GM23338 (cell line): ENCODE data around the gene UPK3B. TPM values are rescaled to one million over a fixed set of nuclear protein-coding genes. Genes with fewer than 3 reads are reported as not detected.
"Not testable (repeated sequence)": the region's sequence is repeated elsewhere in the genome, so short reads cannot be mapped to it uniquely, and the experiment has no call there.

Experiments used
- ATAC-seq: fragments of 200-7000 bp; cut with Tn5 transposase; 3 replicates; pipeline ENCODE4 v1.9.1; 2020
- DNase-seq: peaks from one replicate; pipeline ENCODE4 v3.0.0-alpha.2; 2015; ENCODE audit warnings: low spot score
- H2AFZ ChIP-seq: fragments of 200-600 bp; sonication (generic); 2 replicates; pipeline ENCODE4 v1.8.0; 2016; ENCODE audit warnings: antibody characterized with exemption, mild to moderate bottlenecking, moderate library complexity
- H3F3A ChIP-seq: fragments of 200-600 bp; sonication (generic); replicated peaks from 2 replicates; pipeline ENCODE4 v1.8.0; 2017; ENCODE audit warnings: antibody characterized with exemption, mixed run types, low read depth
- H3K27ac ChIP-seq: fragments of 200-600 bp; sonication (generic); 2 replicates; pipeline ENCODE4 v1.6.1; 2016; ENCODE audit warnings: low read depth
- H3K27me3 ChIP-seq: fragments of 200-600 bp; sonication (generic); 2 replicates; pipeline ENCODE4 v1.8.0; 2016; ENCODE audit warnings: mild to moderate bottlenecking, mixed run types, moderate library complexity; ENCODE audit not compliant: insufficient read depth
- H3K36me3 ChIP-seq: fragments of 200-600 bp; sonication (generic); 2 replicates; pipeline ENCODE4 v1.8.0; 2016; ENCODE audit warnings: mild to moderate bottlenecking; ENCODE audit not compliant: insufficient read depth
- H3K4me1 ChIP-seq: fragments of 200-600 bp; sonication (generic); 2 replicates; pipeline ENCODE4 v1.8.0; 2016; ENCODE audit warnings: mild to moderate bottlenecking, moderate library complexity; ENCODE audit not compliant: insufficient read depth
- H3K4me2 ChIP-seq: fragments of 200-600 bp; sonication (generic); 2 replicates; pipeline ENCODE4 v1.7.1; 2017; ENCODE audit warnings: mixed run types
- H3K4me3 ChIP-seq: fragments of 200-600 bp; sonication (generic); 2 replicates; pipeline ENCODE4 v1.6.1; 2016; ENCODE audit warnings: mixed run types
- H3K79me2 ChIP-seq: fragments of 200-600 bp; sonication (generic); replicated peaks from 2 replicates; pipeline ENCODE4 v1.8.0; 2017; ENCODE audit warnings: mild to moderate bottlenecking; ENCODE audit not compliant: insufficient read depth
- H3K9me2 ChIP-seq: fragments of 200-600 bp; sonication (generic); 2 replicates; pipeline ENCODE4 v1.8.0; 2017; ENCODE audit not compliant: insufficient read depth
- H4K20me1 ChIP-seq: fragments of 200-600 bp; sonication (generic); replicated peaks from 2 replicates; pipeline ENCODE4 v1.8.0; 2017; ENCODE audit warnings: mild to moderate bottlenecking; ENCODE audit not compliant: insufficient read depth
- H3K27ac Mint-ChIP-seq: 2 replicates; pipeline ENCODE4 v1.8.0; 2020; ENCODE audit warnings: inconsistent platforms, mild to moderate bottlenecking, moderate library complexity, mixed read lengths
- H3K27me3 Mint-ChIP-seq: 3 replicates; pipeline ENCODE4 v1.8.0; 2022; ENCODE audit warnings: low read depth, mild to moderate bottlenecking, moderate library complexity, mixed read lengths, inconsistent platforms; ENCODE audit not compliant: insufficient read depth, poor library complexity
- H3K36me3 Mint-ChIP-seq: 3 replicates; pipeline ENCODE4 v1.8.0; 2021; ENCODE audit warnings: low read depth, mild to moderate bottlenecking, inconsistent platforms, moderate library complexity, mixed read lengths
- H3K4me1 Mint-ChIP-seq: 3 replicates; pipeline ENCODE4 v1.8.0; 2020; ENCODE audit warnings: mild to moderate bottlenecking, inconsistent platforms, mixed read lengths
- H3K4me3 Mint-ChIP-seq: 3 replicates; pipeline ENCODE4 v1.8.0; 2021; ENCODE audit warnings: moderate library complexity, mild to moderate bottlenecking, inconsistent platforms, mixed read lengths
- H3K9me3 Mint-ChIP-seq: 3 replicates; pipeline ENCODE4 v1.8.0; 2020; ENCODE audit warnings: moderate library complexity, mild to moderate bottlenecking, inconsistent platforms, mixed read lengths
- EZH2phosphoT487 ChIP-seq: fragments of 200-600 bp; sonication (generic); IDR thresholded peaks from one replicate; pipeline ENCODE4 v1.8.1; 2018; ENCODE audit warnings: antibody characterized with exemption; ENCODE audit not compliant: unreplicated experiment
- STAT1 ChIP-seq: IDR thresholded peaks from one replicate; pipeline ENCODE4 v1.6.1; 2016; ENCODE audit warnings: antibody characterized with exemption; ENCODE audit not compliant: unreplicated experiment
- ZNF331 ChIP-seq: fragments of 250-450 bp; sonication (Bioruptor Pico); IDR thresholded peaks from 2 replicates; pipeline ENCODE4 v1.5.0; 2020; ENCODE audit warnings: low read depth, mild to moderate bottlenecking, moderate library complexity
- ZNF462 ChIP-seq: fragments of 250-450 bp; sonication (Bioruptor Pico); IDR thresholded peaks from 2 replicates; pipeline ENCODE4 v1.5.0; 2020; ENCODE audit warnings: mild to moderate bottlenecking, moderate library complexity
- polyA plus RNA-seq: library from polyadenylated mRNA; unstranded; fragments of >200 nt; fragmentation: Nextera tagmentation; extraction: Ambion mirVana; gene quantifications from 2 replicates; pipeline ENCODE4 v1.2.1, GENCODE V29; 2016
- total RNA-seq: library from RNA; depleted of rRNA; stranded (reverse); fragments of >200 nt; shearing (Covaris generic); gene quantifications from 2 replicates; pipeline ENCODE4 v1.2.3, GENCODE V29; 2014

The UPK3B gene
- total and polyA plus RNA-seq, 2 experiments from 2014 or later, result 3.8 to 5.2 TPM

GRCh38 chr7:76503244-76503643, 7.1 kb upstream of the UPK3B start:
- H3F3A ChIP-seq, H3K27ac Mint-ChIP-seq, H3K36me3 ChIP-seq, H2AFZ ChIP-seq, H3K27me3 ChIP-seq, H4K20me1 ChIP-seq, ATAC-seq, H3K79me2 ChIP-seq, H3K36me3 Mint-ChIP-seq, H3K27ac ChIP-seq, H3K4me1 Mint-ChIP-seq, H3K4me3 Mint-ChIP-seq, H3K4me3 ChIP-seq, H3K4me1 ChIP-seq, DNase-seq, H3K27me3 Mint-ChIP-seq, H3K9me2 ChIP-seq, H3K9me3 Mint-ChIP-seq, H3K4me2 ChIP-seq: not testable (repeated sequence)

- not testable (repeated sequence) for H3K4me3 Mint-ChIP-seq, H3K36me3 ChIP-seq, H3K9me3 Mint-ChIP-seq, H3K4me1 ChIP-seq, H3K4me1 Mint-ChIP-seq, H3K27ac ChIP-seq, H3K79me2 ChIP-seq, H3K9me2 ChIP-seq, DNase-seq, H3F3A ChIP-seq, H4K20me1 ChIP-seq, H3K27me3 Mint-ChIP-seq, H3K4me3 ChIP-seq, H2AFZ ChIP-seq, H3K27me3 ChIP-seq, H3K27ac Mint-ChIP-seq, H3K36me3 Mint-ChIP-seq, H3K4me2 ChIP-seq, ATAC-seq
Observed at GRCh38 chr7:76504351-76505167, 5.8 kb upstream of the UPK3B start.

GRCh38 chr7:76505168-76506080, 4.9 kb upstream of the UPK3B start:
- H3K36me3 ChIP-seq, result no peaks in the 10 kb centered on the region
- H3K9me2 ChIP-seq, result no peaks in the 10 kb centered on the region
- Mint-ChIP-seq H3K27ac (no peak overlapping the region), H3K9me3 (no peaks in the 10 kb centered on the region), H3K4me1 (peaks cover 5% of the 10 kb centered on the region), H3K36me3 (peaks cover 9% of the 10 kb centered on the region; the same call in 2 of the 3 replicates), H3K4me3 (no peak overlapping the region), H3K27me3 (peaks cover 4% of the 10 kb centered on the region)
- H3K27me3 ChIP-seq, result no peaks in the 10 kb centered on the region
- no peak overlapping the region for H3K27ac ChIP-seq
- DNase-seq (peak; percentile 5), ATAC-seq (no peak)
- H4K20me1 ChIP-seq, result no peaks in the 10 kb centered on the region
- no peak overlapping the region for H2AFZ ChIP-seq
- H3K4me2 ChIP-seq, result no peak overlapping the region
- no peaks in the 10 kb centered on the region for H3F3A ChIP-seq
- no peak overlapping the region for H3K4me3 ChIP-seq
- H3K79me2 ChIP-seq, result no peaks in the 10 kb centered on the region
- peaks cover 10% of the 10 kb centered on the region for H3K4me1 ChIP-seq
- no peak for TF ChIP-seq ZNF331 (CRISPR knock-in tag)
- no peak for TF ChIP-seq STAT1
- no peak for TF ChIP-seq ZNF462 (CRISPR knock-in tag)
- no peak for TF ChIP-seq EZH2phosphoT487
